Retinal pigment epithelial cell (primary cell): ENCODE results near the gene BCL2L13.

Source experiments
- DNase-seq: peaks from one replicate; pipeline ENCODE4 v3.0.0-alpha.2; 2010; ENCODE audit warnings: low read depth
- H3K4me3 ChIP-seq: 2 replicates; pipeline ENCODE4 v1.5.1; 2011; ENCODE audit warnings: mild to moderate bottlenecking, low read length, control low read depth, moderate library complexity
- CTCF ChIP-seq: conservative IDR thresholded peaks from 2 replicates; pipeline ENCODE4 v1.5.1; 2011; ENCODE audit warnings: low read depth, low read length, control low read depth, inconsistent platforms

BCL2L13 gene

DNA sequence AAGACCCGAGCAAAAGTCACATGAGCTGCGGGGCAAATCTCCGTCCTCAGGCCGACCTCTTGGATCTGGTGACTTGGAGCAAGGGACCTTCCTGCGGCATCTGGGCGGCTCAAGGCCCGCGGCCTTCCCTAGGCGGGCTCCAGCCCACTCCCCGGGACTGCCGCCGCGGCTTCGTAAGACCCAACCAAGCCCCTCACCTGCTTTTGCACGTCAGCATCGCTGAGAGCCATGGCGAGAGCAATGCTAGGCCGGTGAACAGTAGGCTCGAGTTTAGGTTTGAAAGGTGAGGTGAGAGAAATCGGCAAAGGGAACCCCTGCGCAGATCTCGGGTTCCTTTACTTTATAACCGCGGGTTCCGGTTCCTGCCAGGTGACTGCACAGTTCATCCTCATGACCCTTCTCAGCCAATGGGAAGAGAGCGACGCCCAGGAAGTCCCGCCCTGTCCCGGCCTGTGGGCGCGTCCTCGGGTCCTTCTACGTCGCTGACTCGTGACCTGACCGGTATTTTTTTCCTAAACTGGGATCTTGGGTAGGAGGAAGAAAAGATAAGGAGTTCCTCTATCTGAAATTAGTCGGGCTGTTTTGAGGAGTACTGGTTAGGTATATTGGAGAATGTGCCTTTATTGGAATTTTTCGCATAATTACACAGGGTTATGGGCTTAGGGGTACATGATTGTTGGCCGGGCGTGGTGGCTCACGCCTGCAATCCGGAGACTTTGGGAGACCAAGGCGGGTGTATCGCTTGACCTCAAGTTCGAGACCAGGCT lies 10.0 kb upstream of the BCL2L13 start, which contains the start of gene ATP6V1E1:
TSS of gene ATP6V1E1 (minus strand) at position 344 of the 767 bp plus-strand sequence. CDS start at position 230, 114 bp downstream.
- DNase-seq, result peak; percentile 95
- no peak for TF ChIP-seq CTCF
- peak within 1 kb of the TSS; percentile 100 for H3K4me3 ChIP-seq

DNA sequence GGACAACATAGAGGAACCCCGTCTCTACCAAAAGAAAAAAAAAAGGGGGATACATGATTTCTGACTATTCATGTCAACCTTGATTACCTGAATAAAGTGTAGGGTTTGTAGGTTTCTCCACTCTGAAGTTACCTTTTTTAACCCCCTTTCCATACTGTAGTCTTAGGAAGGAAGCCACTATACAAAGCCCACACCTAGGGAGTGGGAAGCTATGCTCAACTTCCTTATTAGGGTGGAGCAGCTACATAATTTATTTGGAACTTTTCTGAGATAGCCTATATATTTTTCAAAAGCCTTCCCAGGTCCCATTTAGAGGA lies 9.4 kb upstream of the BCL2L13 start:
- peak overlapping the region; percentile 100 for H3K4me3 ChIP-seq
- TF ChIP-seq CTCF, result no peak
- DNase-seq, result no peak

GRCh38 chr22:17629641-17630040 lies 8.9 kb upstream of the BCL2L13 start:
- no peak for TF ChIP-seq CTCF
- H3K4me3 ChIP-seq, result no peak overlapping the region
- DNase-seq, result no peak

DNA sequence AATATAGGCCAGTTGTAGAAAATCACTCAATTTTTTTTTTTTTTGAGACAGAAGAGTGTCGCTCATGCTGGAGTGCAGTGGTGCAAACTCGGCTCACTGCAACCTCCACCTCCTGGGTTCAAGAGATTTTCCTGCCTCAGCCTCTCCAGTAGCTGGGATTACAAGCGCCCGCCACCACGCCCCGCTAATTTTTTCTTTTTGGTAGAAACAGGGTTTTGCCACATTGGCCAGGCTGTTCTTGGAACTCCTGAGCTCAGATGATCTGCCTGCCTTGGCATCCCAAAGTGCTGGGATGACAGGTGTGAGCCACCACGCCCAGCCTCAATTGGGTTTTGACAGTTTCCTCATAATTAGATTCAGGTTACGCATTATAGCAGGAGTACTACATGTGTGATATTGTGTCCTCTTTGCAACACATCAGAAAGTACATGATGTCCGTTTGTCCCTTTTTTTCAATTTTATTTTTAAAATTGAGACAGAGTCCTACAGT lies 7.4 kb upstream of the BCL2L13 start:
- H3K4me3 ChIP-seq, result no peak overlapping the region
- TF ChIP-seq CTCF, result no peak
- no peak for DNase-seq

- DNase-seq, result peak; percentile 53
- no peak overlapping the region for H3K4me3 ChIP-seq
- no peak for TF ChIP-seq CTCF
These were observed 5.2 kb upstream of the BCL2L13 start for GRCh38 chr22:17633217-17633997.

DNA sequence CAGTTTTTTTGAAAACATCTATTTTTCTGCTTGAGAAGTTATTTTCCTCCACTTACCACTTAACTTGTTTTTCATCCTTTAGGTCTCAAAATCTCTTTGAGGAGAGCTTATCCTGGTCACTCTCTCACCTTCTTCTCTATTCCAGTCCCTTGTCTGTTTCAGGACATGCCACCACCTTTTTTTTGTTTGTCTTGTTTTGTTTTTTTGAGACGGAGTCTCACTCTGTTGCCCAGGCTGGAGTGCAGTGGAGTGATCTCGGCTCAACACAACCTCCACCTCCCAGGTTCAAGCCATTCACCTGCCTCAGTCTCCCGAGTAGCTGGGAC lies 4.6 kb upstream of the BCL2L13 start:
- DNase-seq, result no peak
- no peak overlapping the region for H3K4me3 ChIP-seq
- no peak for TF ChIP-seq CTCF
